Muscle of back (tissue), 11 donors: ENCODE measurements around the gene NEU4. TPM values are rescaled to one million over a fixed set of nuclear protein-coding genes. Genes with fewer than 3 reads are reported as not detected.
A peak's percentile ranks its signal among the peaks of the same experiment; 100 is the strongest.

Experiments
- DNase-seq, 3 donors: peaks; one replicate each; pipeline versions ENCODE4 v3.0.0 to v3.0.0-alpha.2; 2013
- polyA plus RNA-seq, 10 donors: library from polyadenylated mRNA; unstranded; fragments of 120-200 nt; gene quantifications; one replicate each; pipeline ENCODE4 v1.2.1, GENCODE V29; 2013; ENCODE audit not compliant: insufficient read length in 10 of 10

The NEU4 gene
- polyA plus RNA-seq, 10 donors: 3.0 to 8.5 (median 4.5) TPM

DNA sequence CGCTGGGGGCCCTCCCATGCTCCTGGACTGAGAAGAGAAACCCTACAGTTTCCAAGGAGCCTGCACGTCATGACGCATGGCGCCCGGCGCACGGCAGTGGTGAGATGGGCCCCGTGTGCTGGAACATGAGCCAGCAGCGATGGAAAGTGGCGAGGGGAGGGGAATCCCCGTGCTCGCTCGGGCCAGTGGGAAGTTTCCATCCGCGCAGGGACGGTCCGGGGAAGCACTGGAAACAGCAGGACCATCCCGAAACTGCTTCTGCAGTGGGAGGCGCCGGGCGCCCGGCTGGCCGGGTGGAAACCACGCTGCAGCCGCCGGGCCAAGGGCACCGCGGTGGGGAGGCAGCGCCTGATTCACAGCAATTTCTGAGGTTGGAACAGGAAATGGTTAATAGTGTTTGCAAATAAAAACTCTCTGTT is 54.6 kb downstream of the NEU4 start:
- peak in 2 of 3 donors; percentile 62 to 69 for DNase-seq

- DNase-seq: no peak
Measured at GRCh38 chr2:241864168-241864849, 55.3 kb downstream of the NEU4 start.

DNA sequence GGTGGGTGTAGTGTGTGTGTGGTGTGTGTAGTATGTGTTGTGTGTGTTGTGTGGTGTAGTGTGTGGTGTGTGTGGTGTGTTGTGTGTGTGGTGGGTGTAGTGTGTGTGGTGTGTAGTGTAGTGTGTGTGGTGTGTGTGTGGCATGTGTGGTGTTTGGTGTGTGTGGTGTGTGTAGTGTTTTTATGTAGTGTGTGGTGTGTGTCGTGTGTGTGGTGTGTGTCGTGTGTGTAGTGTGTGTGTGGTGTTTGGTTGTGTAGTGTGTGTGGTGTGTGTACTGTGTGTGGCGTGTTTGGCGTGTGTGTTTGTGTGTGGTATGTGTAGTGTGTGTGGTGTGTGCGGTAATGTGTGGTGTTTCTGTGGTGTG is 55.8 kb downstream of the NEU4 start:
- DNase-seq: no peak

GRCh38 chr2:241865416-241865956 is 56.5 kb downstream of the NEU4 start:
- DNase-seq: no peak

DNA sequence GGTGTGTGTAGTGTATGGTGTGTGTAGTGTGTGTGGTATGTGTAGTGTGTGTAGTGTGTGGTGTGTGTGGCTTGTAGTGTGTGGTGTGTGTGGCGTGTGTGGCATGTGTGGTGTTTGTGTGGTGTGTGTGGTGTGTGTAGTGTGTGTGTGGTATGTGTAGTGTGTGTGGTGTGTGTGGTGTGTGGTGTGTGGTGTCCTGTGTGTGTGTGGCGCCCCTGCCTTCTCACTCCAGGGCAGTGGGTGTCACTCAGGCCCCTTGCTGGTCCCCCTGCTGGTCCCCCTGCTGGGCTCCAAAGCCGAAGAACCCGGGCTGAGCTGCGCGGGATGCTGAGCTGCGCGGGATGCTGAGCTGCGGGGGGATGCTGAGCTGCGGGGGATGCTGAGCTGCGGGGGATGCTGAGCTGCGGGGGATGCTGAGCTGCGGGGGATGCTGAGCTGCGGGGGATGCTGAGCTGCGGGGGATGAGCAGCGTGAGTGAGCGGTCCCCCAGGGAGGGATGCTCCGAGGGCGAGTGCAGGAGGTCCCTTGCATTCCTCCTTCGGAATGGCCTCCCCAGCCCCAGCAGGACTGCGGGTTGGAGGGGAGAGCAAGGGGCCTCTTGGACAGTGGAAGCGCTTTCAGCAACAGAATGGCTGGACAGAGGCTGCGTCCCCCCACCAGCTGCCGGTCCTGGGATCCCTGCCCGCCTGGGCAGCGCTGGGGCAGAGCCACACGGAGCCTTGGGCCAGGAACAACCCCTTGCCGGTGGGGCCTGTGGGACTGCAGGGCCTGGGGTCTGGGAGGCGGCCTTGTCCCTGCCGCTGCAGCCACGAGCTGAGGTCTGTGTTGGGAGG is 57.2 kb downstream of the NEU4 start:
- peak in 1 of 3 donors; percentile 66 for DNase-seq

Other genes starting within 250 kb of the NEU4 start
- 10 to 100 TPM; 36.7 to 43.5 (median 39.1) TPM for gene THAP4, start 172.0 kb upstream of the NEU4 start, polyA plus RNA-seq
- gene ATG4B, start 171.5 kb upstream of the NEU4 start, polyA plus RNA-seq: 10 to 100 TPM; 41.8 to 67.7 (median 51.1) TPM
- gene DTYMK, start 122.4 kb upstream of the NEU4 start, polyA plus RNA-seq: 10 to 100 TPM; 21.9 to 33.4 (median 24.0) TPM
- 10 to 100 TPM; 15.9 to 31.1 (median 21.5) TPM for gene ING5, start 107.2 kb upstream of the NEU4 start, polyA plus RNA-seq
- gene D2HGDH, start 74.6 kb upstream of the NEU4 start, polyA plus RNA-seq: 10 to 100 TPM; 15.2 to 32.4 (median 18.1) TPM
- under 1 TPM in 3 of 10 donors, not detected in 7; 0.15 to 0.26 (median 0.17) TPM for gene GAL3ST2, start 32.4 kb upstream of the NEU4 start, polyA plus RNA-seq
- gene PDCD1, start 49.7 kb downstream of the NEU4 start, polyA plus RNA-seq: under 1 TPM in 8 of 10 donors, not detected in 2; 0.08 to 0.70 (median 0.15) TPM
- gene RTP5, start 60.5 kb downstream of the NEU4 start, polyA plus RNA-seq: under 1 TPM in 3 of 10 donors, not detected in 7; 0.05 to 0.12 (median 0.07) TPM